GM12878 (cell line): ENCODE results near the gene PDE9A. TPM values are rescaled to one million over a fixed set of nuclear protein-coding genes. Genes with fewer than 3 reads are reported as not detected.

ENCODE experiments used
- ATAC-seq: fragments of 200-7000 bp; cut with Tn5 transposase; 3 replicates; pipeline ENCODE4 v1.9.1; 2020; ENCODE audit warnings: mild to moderate bottlenecking, moderate library complexity
- BruUV-seq: library from RNA; stranded (reverse); fragments of 400-500 nt; replicated peaks from 2 replicates; lab custom pipeline; 2021; lab: Mats Ljungman, UMichigan
- CTCF ChIA-PET: fragments of 300-600 bp; sonication (Branson Sonifier 250); formaldehyde crosslinking; extraction: SDS; loops from one replicate; lab custom pipeline; 2021; ENCODE audit warnings: inconsistent platforms; lab: Yijun Ruan, JAX
- POLR2A ChIA-PET: fragments of 350-600 bp; formaldehyde crosslinking; extraction: SDS; loops from one replicate; lab custom pipeline; 2021; ENCODE audit warnings: inconsistent platforms; lab: Charles Lee
- RAD21 ChIA-PET: fragments of 300-600 bp; sonication (Branson Sonifier 250); formaldehyde crosslinking; loops from one replicate; lab custom pipeline; 2023; ENCODE audit warnings: antibody characterized with exemption; ENCODE audit not compliant: unreplicated experiment; lab: Charles Lee
- SMC1A ChIA-PET: fragments of 300-600 bp; sonication (Branson Sonifier 250); formaldehyde crosslinking; loops from one replicate; lab custom pipeline; 2023; ENCODE audit not compliant: unreplicated experiment, uncharacterized antibody; lab: Charles Lee
- DNase-seq: peaks from one replicate; pipeline ENCODE4 v3.0.0-alpha.2; 2011; ENCODE audit warnings: low read depth, low spot score
- FAIRE-seq: peaks from 3 replicates; lab custom pipeline; 2011; peaks lifted over from hg19 to GRCh38; lab: Jason Lieb, UNC
- H2AFZ ChIP-seq: 2 replicates; pipeline ENCODE4 v1.6.0; 2011; ENCODE audit warnings: low read depth, low read length, control low read depth; ENCODE audit not compliant: control insufficient read depth
- H3K27ac ChIP-seq: 2 replicates; pipeline ENCODE4 v1.5.1; 2011; ENCODE audit warnings: control low read depth; ENCODE audit not compliant: control insufficient read depth, insufficient read depth
- H3K27me3 ChIP-seq, 2 experiments: replicated peaks in 1 of 2; 2 replicates each; pipeline versions ENCODE4 v1.6.0 to v1.6.1; 2011; ENCODE audit warnings: low read length in 1 of 2; ENCODE audit not compliant: control insufficient read depth in 2 of 2, insufficient read depth in 2 of 2
- H3K36me3 ChIP-seq, 2 experiments: 2 replicates each; pipeline ENCODE4 v1.5.1; 2011; ENCODE audit warnings: low read length in 1 of 2; ENCODE audit not compliant: control insufficient read depth in 2 of 2, insufficient read depth in 2 of 2
- H3K4me1 ChIP-seq: 2 replicates; pipeline ENCODE4 v1.6.1; 2011; ENCODE audit warnings: mild to moderate bottlenecking, low read length, moderate library complexity, mixed read lengths; ENCODE audit not compliant: control insufficient read depth, insufficient read depth
- H3K4me2 ChIP-seq: 2 replicates; pipeline ENCODE4 v1.6.0; 2011; ENCODE audit warnings: control low read depth; ENCODE audit not compliant: control insufficient read depth, insufficient read depth
- H3K4me3 ChIP-seq: fragments of 200-600 bp; sonication (generic); 2 replicates; pipeline ENCODE4 v1.5.1; 2016
- H3K79me2 ChIP-seq: 2 replicates; pipeline ENCODE4 v1.6.0; 2011; ENCODE audit warnings: low read length; ENCODE audit not compliant: control insufficient read depth, insufficient read depth
- H3K9ac ChIP-seq: 2 replicates; pipeline ENCODE4 v1.8.0; 2011; ENCODE audit warnings: low read length, control low read depth, mixed read lengths; ENCODE audit not compliant: control insufficient read depth, insufficient read depth
- H3K9me3 ChIP-seq: replicated peaks from 3 replicates; pipeline ENCODE4 v1.5.1; 2011; ENCODE audit warnings: mild to moderate bottlenecking, low read length; ENCODE audit not compliant: control insufficient read depth, insufficient read depth
- H4K20me1 ChIP-seq: 2 replicates; pipeline ENCODE4 v1.6.0; 2011; ENCODE audit not compliant: control insufficient read depth, insufficient read depth
- KAT2A ChIP-seq: conservative IDR thresholded peaks from 2 replicates; pipeline ENCODE4 v1.6.1; 2011; ENCODE audit warnings: low read depth, low read length; ENCODE audit not compliant: control insufficient read depth
- NFIC ChIP-seq: IDR thresholded peaks from 2 replicates; pipeline ENCODE4 v1.6.1; 2012; ENCODE audit warnings: low read depth, mild to moderate bottlenecking, inconsistent platforms, low read length, moderate library complexity
- RUNX3 ChIP-seq: IDR thresholded peaks from 2 replicates; pipeline ENCODE4 v1.6.1; 2012; ENCODE audit warnings: low read length, inconsistent platforms
- SMARCA5 ChIP-seq: fragments of 450-650 bp; IDR thresholded peaks from 2 replicates; pipeline ENCODE4 v1.6.1; 2017; ENCODE audit warnings: mild to moderate bottlenecking
- SUPT20H ChIP-seq: IDR thresholded peaks from 2 replicates; pipeline ENCODE4 v1.6.1; 2011; ENCODE audit warnings: low read depth, mild to moderate bottlenecking, low read length, moderate library complexity, borderline replicate concordance; ENCODE audit not compliant: control insufficient read depth
- WGBS: methylation state at CpG from one replicate; pipeline ENCODE4 v1.1.6; 2016; ENCODE audit warnings: low lambda C conversion rate; ENCODE audit not compliant: insufficient replicate concordance, insufficient coverage; ENCODE audit errors: missing lambda C conversion rate; 5-methylcytosine and 5-hydroxymethylcytosine counted together
- in situ Hi-C: fragments of 300-500 bp; cut with MboI; formaldehyde crosslinking; loops from 9 replicates; pipeline ENCODE4 v1.14.3; 2018; ENCODE audit warnings: mixed read lengths
- intact Hi-C: fragments of 100-400 bp; cut with micrococcal nuclease; formaldehyde crosslinking; loops from one replicate; pipeline ENCODE4 v1.14.2; 2022; ENCODE audit not compliant: unreplicated experiment
- polyA plus RNA-seq, 11 experiments: library from polyadenylated mRNA; depleted of rRNA in 4 of 11; unstranded in 6 of 11; stranded (reverse) in 5 of 11; fragments of >200 nt; fragmentation: Nextera tagmentation in 4 of 11; fragmentation: Illumina TruSeq in 1 of 11; extraction: Ambion mirVana in 4 of 11; extraction: Trizol in 1 of 11; gene quantifications; 1 replicate in 1 of 11; 2 replicates in 10 of 11; pipeline versions ENCODE4 v1.2.1 to v1.2.3, GENCODE V29; 2011 to 2016; ENCODE audit warnings: inconsistent platforms in 2 of 11, missing spikeins in 2 of 11, low read depth in 1 of 11
- total RNA-seq, 4 experiments: library from RNA; depleted of rRNA in 3 of 4; stranded (reverse); fragments of >200 nt in 3 of 4; fragmentation: Illumina TruSeq in 1 of 4; extraction: Trizol in 1 of 4; gene quantifications; 2 replicates each; pipeline versions ENCODE4 v1.2.1 to v1.2.3, GENCODE V29; 2013 to 2021
- TF ChIP-seq, protein P1 (sequence below): fragments of 450-650 bp; IDR thresholded peaks from 2 replicates; pipeline ENCODE4 v1.6.1; 2017; ENCODE audit warnings: antibody characterized with exemption, mild to moderate bottlenecking, moderate library complexity

PDE9A gene
- total and polyA plus RNA-seq, 10 of the 15 experiments (the other 5 are each of a cell fraction or from before 2014, with no cell fraction given): 0.08 to 0.45 (median 0.20) TPM; not detected in 1

- ChIA-PET POLR2A (no interaction called here), CTCF (no interaction called here), RAD21 (no interaction called here), SMC1A (no interaction called here)
- 6% methylated on average over 12 of the region's 12 CpGs for WGBS
- no TSS peak for BruUV-seq
- in situ Hi-C loops (no loop called here), intact Hi-C loops (no loop called here)
- DNase-seq: no peak
- Histone ChIP-seq H3K79me2 (no peaks in the 10 kb centered on the region), H4K20me1 (no peaks in the 10 kb centered on the region), H2AFZ (no peak overlapping the region), H3K27me3 (no peaks in the 10 kb centered on the region; a peak in 2 of 4 replicates), H3K9ac (no peak overlapping the region), H3K4me2 (no peak overlapping the region), H3K27ac (no peak overlapping the region), H3K9me3 (no peaks in the 10 kb centered on the region; the same call in 2 of the 3 replicates), H3K4me3 (no peak overlapping the region), H3K4me1 (no peaks in the 10 kb centered on the region), H3K36me3 (no peaks in the 10 kb centered on the region)
- no peak for TF ChIP-seq RUNX3
- no peak for TF ChIP-seq SMARCA5
- TF ChIP-seq, protein P1, sequence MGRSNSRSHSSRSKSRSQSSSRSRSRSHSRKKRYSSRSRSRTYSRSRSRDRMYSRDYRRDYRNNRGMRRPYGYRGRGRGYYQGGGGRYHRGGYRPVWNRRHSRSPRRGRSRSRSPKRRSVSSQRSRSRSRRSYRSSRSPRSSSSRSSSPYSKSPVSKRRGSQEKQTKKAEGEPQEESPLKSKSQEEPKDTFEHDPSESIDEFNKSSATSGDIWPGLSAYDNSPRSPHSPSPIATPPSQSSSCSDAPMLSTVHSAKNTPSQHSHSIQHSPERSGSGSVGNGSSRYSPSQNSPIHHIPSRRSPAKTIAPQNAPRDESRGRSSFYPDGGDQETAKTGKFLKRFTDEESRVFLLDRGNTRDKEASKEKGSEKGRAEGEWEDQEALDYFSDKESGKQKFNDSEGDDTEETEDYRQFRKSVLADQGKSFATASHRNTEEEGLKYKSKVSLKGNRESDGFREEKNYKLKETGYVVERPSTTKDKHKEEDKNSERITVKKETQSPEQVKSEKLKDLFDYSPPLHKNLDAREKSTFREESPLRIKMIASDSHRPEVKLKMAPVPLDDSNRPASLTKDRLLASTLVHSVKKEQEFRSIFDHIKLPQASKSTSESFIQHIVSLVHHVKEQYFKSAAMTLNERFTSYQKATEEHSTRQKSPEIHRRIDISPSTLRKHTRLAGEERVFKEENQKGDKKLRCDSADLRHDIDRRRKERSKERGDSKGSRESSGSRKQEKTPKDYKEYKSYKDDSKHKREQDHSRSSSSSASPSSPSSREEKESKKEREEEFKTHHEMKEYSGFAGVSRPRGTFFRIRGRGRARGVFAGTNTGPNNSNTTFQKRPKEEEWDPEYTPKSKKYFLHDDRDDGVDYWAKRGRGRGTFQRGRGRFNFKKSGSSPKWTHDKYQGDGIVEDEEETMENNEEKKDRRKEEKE: no peak
- ATAC-seq: no peak
- no peak for FAIRE-seq
Measured at GRCh38 chr21:42771503-42771805, 118.0 kb downstream of the PDE9A start.

DNA sequence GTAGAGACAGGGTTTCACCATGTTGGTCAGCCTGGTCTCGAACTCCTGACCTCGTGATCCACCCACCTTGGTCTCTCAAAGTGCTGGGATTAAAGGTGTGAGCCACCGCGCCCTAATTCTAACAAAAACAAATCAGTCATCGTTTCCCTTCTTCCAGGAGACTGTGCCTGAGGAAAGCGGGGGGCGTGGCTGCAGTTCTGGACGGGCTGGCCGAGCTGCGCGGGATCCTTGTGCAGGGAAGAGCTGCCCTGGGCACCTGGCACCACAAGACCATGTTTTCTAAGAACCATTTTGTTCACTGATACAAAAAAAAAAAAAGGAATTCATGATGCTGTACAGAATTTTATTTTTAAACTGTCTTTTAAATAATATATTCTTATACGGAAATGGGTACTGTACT is 121.7 kb downstream of the PDE9A start:
- no TSS peak for BruUV-seq
- in situ Hi-C loops (no loop called here), intact Hi-C loops (no loop called here)
- Histone ChIP-seq H3K4me3 (no peak overlapping the region), H3K27ac (no peak overlapping the region), H3K9me3 (no peaks in the 10 kb centered on the region), H3K27me3 (peaks cover 0 to 3% of the 10 kb centered on the region in 2 experiments; a peak in 2 of 4 replicates), H3K4me1 (peaks cover 6% of the 10 kb centered on the region), H3K4me2 (no peak overlapping the region), H3K9ac (no peak overlapping the region), H3K36me3 (no peaks in the 10 kb centered on the region), H4K20me1 (no peaks in the 10 kb centered on the region), H2AFZ (no peak overlapping the region), H3K79me2 (no peaks in the 10 kb centered on the region)
- SMC1A ChIA-PET: no interaction called here
- no peak for FAIRE-seq
- TF ChIP-seq SUPT20H: no peak
- TF ChIP-seq NFIC: no peak
- TF ChIP-seq KAT2A: no peak
- DNase-seq: no peak
- POLR2A ChIA-PET: no interaction called here
- CTCF ChIA-PET: no interaction called here
- WGBS: 58% methylated on average over 12 of the region's 12 CpGs
- no peak for ATAC-seq
- RAD21 ChIA-PET: no interaction called here
